HUES6 (cell line): Measurements from ENCODE around the gene CCNK.

Experiments
- H3K27ac ChIP-seq: 2 replicates; pipeline ENCODE4 v1.7.0; 2013; ENCODE audit warnings: low read depth, mild to moderate bottlenecking, low read length, inconsistent platforms
- H3K27me3 ChIP-seq: 2 replicates; pipeline ENCODE4 v1.6.1; 2013; ENCODE audit warnings: low read length; ENCODE audit not compliant: control insufficient read depth, insufficient read depth
- H3K36me3 ChIP-seq: 2 replicates; pipeline ENCODE4 v1.6.1; 2013; ENCODE audit warnings: low read length; ENCODE audit not compliant: control insufficient read depth, insufficient read depth
- H3K4me1 ChIP-seq: 2 replicates; pipeline ENCODE4 v1.6.1; 2013; ENCODE audit warnings: low read length; ENCODE audit not compliant: control insufficient read depth, insufficient read depth
- H3K4me3 ChIP-seq: 2 replicates; pipeline ENCODE4 v1.5.1; 2013; ENCODE audit warnings: low read depth, low read length
- H3K9ac ChIP-seq: one replicate; pipeline ENCODE4 v1.6.1; 2013; ENCODE audit warnings: mild to moderate bottlenecking, low read length
- H3K9me3 ChIP-seq: 2 replicates; pipeline ENCODE4 v1.6.1; 2013; ENCODE audit warnings: low read depth, low read length; ENCODE audit not compliant: control insufficient read depth, insufficient read depth

CCNK gene

GRCh38 chr14:99447739-99448138 is 33.5 kb upstream of the CCNK start:
- Histone ChIP-seq H3K4me3 (no peak overlapping the region), H3K9me3 (no peaks in the 10 kb centered on the region), H3K4me1 (no peaks in the 10 kb centered on the region), H3K27ac (no peak overlapping the region), H3K36me3 (peaks cover 63% of the 10 kb centered on the region), H3K9ac (no peak overlapping the region), H3K27me3 (no peaks in the 10 kb centered on the region)

GRCh38 chr14:99450266-99450665 is 30.9 kb upstream of the CCNK start:
- H3K27ac ChIP-seq, result no peak overlapping the region
- H3K9me3 ChIP-seq, result no peaks in the 10 kb centered on the region
- no peak overlapping the region for H3K9ac ChIP-seq
- no peaks in the 10 kb centered on the region for H3K4me1 ChIP-seq
- H3K4me3 ChIP-seq, result no peak overlapping the region
- no peaks in the 10 kb centered on the region for H3K27me3 ChIP-seq
- H3K36me3 ChIP-seq, result peaks cover 64% of the 10 kb centered on the region

GRCh38 chr14:99451234-99451633 is 30.0 kb upstream of the CCNK start:
- Histone ChIP-seq H3K9ac (no peak overlapping the region), H3K4me3 (no peak overlapping the region), H3K4me1 (no peaks in the 10 kb centered on the region), H3K36me3 (peaks cover 64% of the 10 kb centered on the region), H3K9me3 (no peaks in the 10 kb centered on the region), H3K27ac (no peak overlapping the region), H3K27me3 (no peaks in the 10 kb centered on the region)

- no peaks in the 10 kb centered on the region for H3K27me3 ChIP-seq
- no peak overlapping the region for H3K4me3 ChIP-seq
- H3K27ac ChIP-seq, result no peak overlapping the region
- no peak overlapping the region for H3K9ac ChIP-seq
- no peaks in the 10 kb centered on the region for H3K9me3 ChIP-seq
- H3K36me3 ChIP-seq, result peaks cover 66% of the 10 kb centered on the region
- no peaks in the 10 kb centered on the region for H3K4me1 ChIP-seq
Observed at GRCh38 chr14:99452968-99453367, 28.2 kb upstream of the CCNK start.

- no peak overlapping the region for H3K4me3 ChIP-seq
- no peak overlapping the region for H3K27ac ChIP-seq
- no peak overlapping the region for H3K9ac ChIP-seq
- H3K9me3 ChIP-seq, result no peaks in the 10 kb centered on the region
- peaks cover 66% of the 10 kb centered on the region for H3K36me3 ChIP-seq
- H3K27me3 ChIP-seq, result no peaks in the 10 kb centered on the region
- H3K4me1 ChIP-seq, result no peaks in the 10 kb centered on the region
Observed at GRCh38 chr14:99454246-99454645, 27.0 kb upstream of the CCNK start.

GRCh38 chr14:99459481-99460100 is 21.6 kb upstream of the CCNK start:
- Histone ChIP-seq H3K27ac (no peak overlapping the region), H3K4me3 (no peak overlapping the region), H3K9me3 (no peaks in the 10 kb centered on the region), H3K36me3 (peaks cover 67% of the 10 kb centered on the region), H3K4me1 (peaks cover 22% of the 10 kb centered on the region), H3K27me3 (no peaks in the 10 kb centered on the region), H3K9ac (no peak overlapping the region)

GRCh38 chr14:99460793-99461192 is 20.4 kb upstream of the CCNK start:
- H3K36me3 ChIP-seq, result peaks cover 73% of the 10 kb centered on the region
- H3K4me1 ChIP-seq, result peaks cover 22% of the 10 kb centered on the region
- H3K9ac ChIP-seq, result no peak overlapping the region
- H3K27me3 ChIP-seq, result no peaks in the 10 kb centered on the region
- H3K9me3 ChIP-seq, result no peaks in the 10 kb centered on the region
- no peak overlapping the region for H3K27ac ChIP-seq
- no peak overlapping the region for H3K4me3 ChIP-seq

GRCh38 chr14:99461411-99462085 is 19.7 kb upstream of the CCNK start:
- no peak overlapping the region for H3K4me3 ChIP-seq
- peaks cover 22% of the 10 kb centered on the region for H3K4me1 ChIP-seq
- no peaks in the 10 kb centered on the region for H3K9me3 ChIP-seq
- peaks cover 65% of the 10 kb centered on the region for H3K36me3 ChIP-seq
- H3K27ac ChIP-seq, result no peak overlapping the region
- H3K27me3 ChIP-seq, result no peaks in the 10 kb centered on the region
- no peak overlapping the region for H3K9ac ChIP-seq

GRCh38 chr14:99462210-99462609 is 19.0 kb upstream of the CCNK start:
- Histone ChIP-seq H3K27me3 (no peaks in the 10 kb centered on the region), H3K9me3 (no peaks in the 10 kb centered on the region), H3K27ac (no peak overlapping the region), H3K36me3 (peaks cover 59% of the 10 kb centered on the region), H3K4me1 (peaks cover 22% of the 10 kb centered on the region), H3K4me3 (no peak overlapping the region), H3K9ac (no peak overlapping the region)

- no peak overlapping the region for H3K27ac ChIP-seq
- no peaks in the 10 kb centered on the region for H3K9me3 ChIP-seq
- peaks cover 22% of the 10 kb centered on the region for H3K4me1 ChIP-seq
- H3K9ac ChIP-seq, result no peak overlapping the region
- H3K4me3 ChIP-seq, result no peak overlapping the region
- peaks cover 43% of the 10 kb centered on the region for H3K36me3 ChIP-seq
- H3K27me3 ChIP-seq, result no peaks in the 10 kb centered on the region
Observed at GRCh38 chr14:99463974-99464373, 17.2 kb upstream of the CCNK start.

GRCh38 chr14:99465288-99465687 is 15.9 kb upstream of the CCNK start:
- Histone ChIP-seq H3K4me1 (peaks cover 22% of the 10 kb centered on the region), H3K9me3 (no peaks in the 10 kb centered on the region), H3K27ac (no peak overlapping the region), H3K9ac (no peak overlapping the region), H3K27me3 (no peaks in the 10 kb centered on the region), H3K36me3 (peaks cover 34% of the 10 kb centered on the region), H3K4me3 (no peak overlapping the region)
